Esophagus squamous epithelium (tissue), 4 donors: ENCODE data around the gene FPR1.

Experiments
- CTCF ChIP-seq, 6 experiments: fragments of 450-650 bp in 4 of 6; fragments of 200-600 bp in 2 of 6; sonication (generic) in 2 of 6; IDR thresholded peaks; one replicate each; pipeline ENCODE4 v1.5.1; 2016 to 2019; ENCODE audit warnings: antibody characterized with exemption in 6 of 6, mild to moderate bottlenecking in 4 of 6, moderate library complexity in 4 of 6
- POLR2A ChIP-seq, 4 donors: fragments of 450-650 bp; IDR thresholded peaks; one replicate each; pipeline ENCODE4 v1.6.1; 2017; ENCODE audit warnings: antibody characterized with exemption in 4 of 4, mild to moderate bottlenecking in 4 of 4, moderate library complexity in 3 of 4

- TF ChIP-seq CTCF (IDR thresholded peaks at IDR 0.05), result no peak
- TF ChIP-seq POLR2A (IDR thresholded peaks at IDR 0.05), result no peak
Observed at GRCh38 chr19:51771376-51772130, 19.9 kb upstream of the FPR1 start.
